GM12878 (cell line): ENCODE measurements around the gene UBE2E2. TPM values are rescaled to one million over a fixed set of nuclear protein-coding genes. Genes with fewer than 3 reads are reported as not detected.

Experiments used
- ATAC-seq: fragments of 200-7000 bp; cut with Tn5 transposase; 3 replicates; pipeline ENCODE4 v1.9.1; 2020; ENCODE audit warnings: mild to moderate bottlenecking, moderate library complexity
- BruUV-seq: library from RNA; stranded (reverse); fragments of 400-500 nt; replicated peaks from 2 replicates; lab custom pipeline; 2021; lab: Mats Ljungman, UMichigan
- CTCF ChIA-PET: fragments of 300-600 bp; sonication (Branson Sonifier 250); formaldehyde crosslinking; extraction: SDS; loops from one replicate; lab custom pipeline; 2021; ENCODE audit warnings: inconsistent platforms; lab: Yijun Ruan, JAX
- POLR2A ChIA-PET: fragments of 350-600 bp; formaldehyde crosslinking; extraction: SDS; loops from one replicate; lab custom pipeline; 2021; ENCODE audit warnings: inconsistent platforms; lab: Charles Lee
- RAD21 ChIA-PET: fragments of 300-600 bp; sonication (Branson Sonifier 250); formaldehyde crosslinking; loops from one replicate; lab custom pipeline; 2023; ENCODE audit warnings: antibody characterized with exemption; ENCODE audit not compliant: unreplicated experiment; lab: Charles Lee
- SMC1A ChIA-PET: fragments of 300-600 bp; sonication (Branson Sonifier 250); formaldehyde crosslinking; loops from one replicate; lab custom pipeline; 2023; ENCODE audit not compliant: unreplicated experiment, uncharacterized antibody; lab: Charles Lee
- DNase-seq: peaks from one replicate; pipeline ENCODE4 v3.0.0-alpha.2; 2011; ENCODE audit warnings: low read depth, low spot score
- FAIRE-seq: peaks from 3 replicates; lab custom pipeline; 2011; peaks lifted over from hg19 to GRCh38; lab: Jason Lieb, UNC
- H2AFZ ChIP-seq: 2 replicates; pipeline ENCODE4 v1.6.0; 2011; ENCODE audit warnings: low read depth, low read length, control low read depth; ENCODE audit not compliant: control insufficient read depth
- H3K27ac ChIP-seq: 2 replicates; pipeline ENCODE4 v1.5.1; 2011; ENCODE audit warnings: control low read depth; ENCODE audit not compliant: control insufficient read depth, insufficient read depth
- H3K27me3 ChIP-seq, 2 experiments: replicated peaks in 1 of 2; 2 replicates each; pipeline versions ENCODE4 v1.6.0 to v1.6.1; 2011; ENCODE audit warnings: low read length in 1 of 2; ENCODE audit not compliant: control insufficient read depth in 2 of 2, insufficient read depth in 2 of 2
- H3K36me3 ChIP-seq, 2 experiments: 2 replicates each; pipeline ENCODE4 v1.5.1; 2011; ENCODE audit warnings: low read length in 1 of 2; ENCODE audit not compliant: control insufficient read depth in 2 of 2, insufficient read depth in 2 of 2
- H3K4me1 ChIP-seq: 2 replicates; pipeline ENCODE4 v1.6.1; 2011; ENCODE audit warnings: mild to moderate bottlenecking, low read length, moderate library complexity, mixed read lengths; ENCODE audit not compliant: control insufficient read depth, insufficient read depth
- H3K4me2 ChIP-seq: 2 replicates; pipeline ENCODE4 v1.6.0; 2011; ENCODE audit warnings: control low read depth; ENCODE audit not compliant: control insufficient read depth, insufficient read depth
- H3K4me3 ChIP-seq: fragments of 200-600 bp; sonication (generic); 2 replicates; pipeline ENCODE4 v1.5.1; 2016
- H3K79me2 ChIP-seq: 2 replicates; pipeline ENCODE4 v1.6.0; 2011; ENCODE audit warnings: low read length; ENCODE audit not compliant: control insufficient read depth, insufficient read depth
- H3K9ac ChIP-seq: 2 replicates; pipeline ENCODE4 v1.8.0; 2011; ENCODE audit warnings: low read length, control low read depth, mixed read lengths; ENCODE audit not compliant: control insufficient read depth, insufficient read depth
- H3K9me3 ChIP-seq: replicated peaks from 3 replicates; pipeline ENCODE4 v1.5.1; 2011; ENCODE audit warnings: mild to moderate bottlenecking, low read length; ENCODE audit not compliant: control insufficient read depth, insufficient read depth
- H4K20me1 ChIP-seq: 2 replicates; pipeline ENCODE4 v1.6.0; 2011; ENCODE audit not compliant: control insufficient read depth, insufficient read depth
- ATF3 ChIP-seq: IDR thresholded peaks from 2 replicates; pipeline ENCODE4 v1.6.1; 2011; ENCODE audit warnings: low read depth, mild to moderate bottlenecking, low read length, moderate library complexity, borderline replicate concordance; ENCODE audit errors: extremely low read depth
- ATF7 ChIP-seq: fragments of 450-650 bp; IDR thresholded peaks from 2 replicates; pipeline ENCODE4 v1.6.1; 2016; ENCODE audit warnings: low read depth, mild to moderate bottlenecking
- CEBPB ChIP-seq, 2 experiments: fragments of 150-350 bp in 1 of 2; IDR thresholded peaks; 2 replicates each; pipeline ENCODE4 v1.6.1; 2012 to 2014; ENCODE audit warnings: low read depth in 2 of 2, low read length in 2 of 2, borderline replicate concordance in 1 of 2, inconsistent platforms in 1 of 2
- CREM ChIP-seq: IDR thresholded peaks from 2 replicates; pipeline ENCODE4 v1.6.1; 2014; ENCODE audit warnings: antibody characterized with exemption, low read depth
- CUX1 ChIP-seq: IDR thresholded peaks from 2 replicates; pipeline ENCODE4 v1.6.1; 2012; ENCODE audit warnings: improper control_type of control experiment, low read depth, low read length; ENCODE audit not compliant: insufficient replicate concordance
- EED ChIP-seq: sonication (generic); IDR thresholded peaks from 2 replicates; pipeline ENCODE4 v1.6.1; 2016; ENCODE audit warnings: antibody characterized with exemption, low read depth
- EP300 ChIP-seq, 2 experiments: fragments of 150-350 bp in 1 of 2; IDR thresholded peaks; 2 replicates each; pipeline ENCODE4 v1.6.1; 2011 to 2012; ENCODE audit warnings: low read depth in 2 of 2, low read length in 2 of 2, borderline replicate concordance in 1 of 2, improper control_type of control experiment in 1 of 2, inconsistent platforms in 1 of 2; ENCODE audit not compliant: control insufficient read depth in 1 of 2
- ETV6 ChIP-seq, 2 experiments: fragments of 450-650 bp in 1 of 2; IDR thresholded peaks in 1 of 2; conservative IDR thresholded peaks in 1 of 2; 2 replicates each; pipeline ENCODE4 v1.6.1; 2014; ENCODE audit warnings: antibody characterized with exemption in 1 of 2, borderline replicate concordance in 1 of 2, low read depth in 1 of 2, mild to moderate bottlenecking in 1 of 2, moderate library complexity in 1 of 2
- KDM1A ChIP-seq: fragments of 200-600 bp; sonication (generic); IDR thresholded peaks from 2 replicates; pipeline ENCODE4 v1.6.1; 2016; ENCODE audit warnings: borderline replicate concordance
- KLF5 ChIP-seq: fragments of 450-650 bp; IDR thresholded peaks from 2 replicates; pipeline ENCODE4 v1.6.1; 2014; ENCODE audit warnings: mild to moderate bottlenecking; ENCODE audit not compliant: partially characterized antibody
- PML ChIP-seq: IDR thresholded peaks from 2 replicates; pipeline ENCODE4 v1.6.1; 2012; ENCODE audit warnings: low read length, inconsistent platforms
- STAT3 ChIP-seq: IDR thresholded peaks from 2 replicates; pipeline ENCODE4 v1.6.1; 2011; ENCODE audit warnings: low read depth, low read length, improper control_type of control experiment
- SUZ12 ChIP-seq: fragments of 200-600 bp; sonication (generic); IDR thresholded peaks from one replicate; pipeline ENCODE4 v1.6.1; 2018; ENCODE audit warnings: antibody characterized with exemption, mild to moderate bottlenecking; ENCODE audit not compliant: unreplicated experiment
- TAF1 ChIP-seq: IDR thresholded peaks from 2 replicates; pipeline ENCODE4 v1.6.1; 2011; ENCODE audit warnings: mild to moderate bottlenecking, low read depth, low read length, borderline replicate concordance
- TCF12 ChIP-seq: IDR thresholded peaks from 2 replicates; pipeline ENCODE4 v1.6.1; 2011; ENCODE audit warnings: low read depth, mild to moderate bottlenecking, low read length
- USF2 ChIP-seq: IDR thresholded peaks from 2 replicates; pipeline ENCODE4 v1.6.1; 2011; ENCODE audit warnings: low read depth, low read length, improper control_type of control experiment, borderline replicate concordance
- YBX1 ChIP-seq: fragments of 450-650 bp; IDR thresholded peaks from 2 replicates; pipeline ENCODE4 v1.6.1; 2016; ENCODE audit warnings: antibody characterized with exemption
- ZNF217 ChIP-seq: fragments of 450-650 bp; IDR thresholded peaks from 2 replicates; pipeline ENCODE4 v1.6.1; 2017; ENCODE audit warnings: antibody characterized with exemption, mild to moderate bottlenecking
- ZSCAN29 ChIP-seq: fragments of 450-650 bp; IDR thresholded peaks from 2 replicates; pipeline ENCODE4 v1.6.1; 2017; ENCODE audit warnings: mild to moderate bottlenecking, moderate library complexity
- WGBS: methylation state at CpG from one replicate; pipeline ENCODE4 v1.1.6; 2016; ENCODE audit warnings: low lambda C conversion rate; ENCODE audit not compliant: insufficient replicate concordance, insufficient coverage; ENCODE audit errors: missing lambda C conversion rate; 5-methylcytosine and 5-hydroxymethylcytosine counted together
- in situ Hi-C: fragments of 300-500 bp; cut with MboI; formaldehyde crosslinking; loops from 9 replicates; pipeline ENCODE4 v1.14.3; 2018; ENCODE audit warnings: mixed read lengths
- intact Hi-C: fragments of 100-400 bp; cut with micrococcal nuclease; formaldehyde crosslinking; loops from one replicate; pipeline ENCODE4 v1.14.2; 2022; ENCODE audit not compliant: unreplicated experiment
- polyA plus RNA-seq, 11 experiments: library from polyadenylated mRNA; depleted of rRNA in 4 of 11; unstranded in 6 of 11; stranded (reverse) in 5 of 11; fragments of >200 nt; fragmentation: Nextera tagmentation in 4 of 11; fragmentation: Illumina TruSeq in 1 of 11; extraction: Ambion mirVana in 4 of 11; extraction: Trizol in 1 of 11; gene quantifications; 1 replicate in 1 of 11; 2 replicates in 10 of 11; pipeline versions ENCODE4 v1.2.1 to v1.2.3, GENCODE V29; 2011 to 2016; ENCODE audit warnings: inconsistent platforms in 2 of 11, missing spikeins in 2 of 11, low read depth in 1 of 11
- total RNA-seq, 4 experiments: library from RNA; depleted of rRNA in 3 of 4; stranded (reverse); fragments of >200 nt in 3 of 4; fragmentation: Illumina TruSeq in 1 of 4; extraction: Trizol in 1 of 4; gene quantifications; 2 replicates each; pipeline versions ENCODE4 v1.2.1 to v1.2.3, GENCODE V29; 2013 to 2021

UBE2E2 gene
- total and polyA plus RNA-seq, 10 of the 15 experiments (the other 5 are each of a cell fraction or from before 2014, with no cell fraction given), result 8.7 to 71.0 (median 36.4) TPM

- Histone ChIP-seq H3K4me1 (peaks cover 43% of the 10 kb centered on the region), H3K9ac (no peak overlapping the region; the same call in 1 of the 2 replicates), H3K79me2 (no peaks in the 10 kb centered on the region), H3K27me3 (no peaks in the 10 kb centered on the region), H3K4me2 (peak overlapping the region; percentile 84), H3K4me3 (no peak overlapping the region), H2AFZ (peak overlapping the region; percentile 51), H4K20me1 (no peaks in the 10 kb centered on the region), H3K36me3 (no peaks in the 10 kb centered on the region), H3K27ac (peak overlapping the region; percentile 66), H3K9me3 (no peaks in the 10 kb centered on the region)
- DNase-seq (peak; percentile 64), FAIRE-seq (no peak), ATAC-seq (peak; percentile 78)
- RAD21 ChIA-PET, result interaction anchor here (0.8 kb wide), 1 partner anchor 44 kb away, joined by 5 read pairs; no protein-coding TSS in a partner anchor
- WGBS, result 6% methylated on average over 2 of the region's 2 CpGs
- in situ Hi-C loops (no loop called here), intact Hi-C loops (loop anchor here (5.0 kb wide), 1 partner anchor 279 kb away; no protein-coding TSS in a partner anchor)
- CTCF ChIA-PET, result interaction anchor here (0.6 kb wide), 2 partner anchors 26 to 27 kb away, joined by 3 to 5 read pairs; no protein-coding TSS in a partner anchor
- POLR2A ChIA-PET, result interaction anchor here (0.6 to 0.7 kb wide), 3 partner anchors 139 to 486 kb away, joined by 3 read pairs; no protein-coding TSS in a partner anchor
- BruUV-seq, result no TSS peak
- SMC1A ChIA-PET, result interaction anchor here (0.6 to 1.8 kb wide), 6 partner anchors 9 to 487 kb away, joined by 3 to 4 read pairs (median 4); no protein-coding TSS in a partner anchor
- TF ChIP-seq EP300 (IDR thresholded peaks at IDR 0.05; ENCODE audit: borderline replicate concordance in 1 of 2, control insufficient read depth in 1 of 2, low read depth in 2 of 2, low read length in 2 of 2) (no peak), KLF5 (no peak), TAF1 (no peak), STAT3 (no peak), ZSCAN29 (no peak), ATF3 (no peak), CREM (peak; percentile 13; the same call in 1 of the 2 replicates), CUX1 (no peak), YBX1 (no peak), CEBPB (IDR thresholded peaks at IDR 0.05; ENCODE audit: borderline replicate concordance in 1 of 2, low read depth in 2 of 2, low read length in 2 of 2) (no peak), TCF12 (no peak), KDM1A (no peak), EED (peak; percentile 64), ZNF217 (no peak), PML (no peak), ATF7 (no peak), USF2 (no peak), SUZ12 (no peak), ETV6 (conservative IDR thresholded peaks at IDR 0.05 in 1 of 2, IDR thresholded peaks at IDR 0.05 in 1 of 2; ENCODE audit: borderline replicate concordance in 1 of 2, low read depth in 1 of 2) (no peak)
Measured at GRCh38 chr3:23162934-23163333, 40.2 kb upstream of the UBE2E2 start.
